Vagina (tissue), 2 donors: Measurements from ENCODE around the gene CALN1. TPM values are rescaled to one million over a fixed set of nuclear protein-coding genes. Genes with fewer than 3 reads are reported as not detected.

ENCODE experiments used
- DNase-seq, 2 donors: peaks; one replicate each; pipeline ENCODE4 v3.0.0-alpha.2; 2017; ENCODE audit errors: extremely low spot score in 2 of 2
- H3K27ac ChIP-seq: fragments of 200-600 bp; sonication (generic); one replicate; pipeline ENCODE4 v1.5.1; 2019
- H3K27me3 ChIP-seq: fragments of 200-600 bp; sonication (generic); one replicate; pipeline ENCODE4 v1.5.1; 2019
- H3K36me3 ChIP-seq, 2 donors: fragments of 200-600 bp; sonication (generic); one replicate each; pipeline ENCODE4 v1.5.1; 2017 to 2019
- H3K4me1 ChIP-seq: fragments of 200-600 bp; sonication (generic); one replicate; pipeline ENCODE4 v1.5.1; 2019
- H3K4me3 ChIP-seq, 2 donors: fragments of 200-600 bp; sonication (generic); 1 replicate in 1 of 2; 2 replicates in 1 of 2; pipeline ENCODE4 v1.5.1; 2016 to 2019
- H3K9me3 ChIP-seq: fragments of 200-600 bp; sonication (generic); one replicate; pipeline ENCODE4 v1.5.1; 2019
- POLR2A ChIP-seq, 2 donors: fragments of 450-650 bp; IDR thresholded peaks; one replicate each; pipeline ENCODE4 v1.6.1; 2017; ENCODE audit warnings: antibody characterized with exemption in 2 of 2, mild to moderate bottlenecking in 2 of 2, moderate library complexity in 2 of 2
- POLR2AphosphoS5 ChIP-seq, 2 donors: sonication (generic); formaldehyde crosslinking; IDR thresholded peaks; one replicate each; pipeline ENCODE4 v1.9.0; 2017; ENCODE audit warnings: antibody characterized with exemption in 2 of 2, mild to moderate bottlenecking in 2 of 2, low read depth in 1 of 2; ENCODE audit not compliant: insufficient read depth in 1 of 2
- intact Hi-C: fragments of 100-400 bp; cut with DNase I; formaldehyde crosslinking; loops from one replicate; pipeline ENCODE4 v1.15.1; 2023
- total RNA-seq: library from RNA; depleted of rRNA; stranded (reverse); fragments of >200 nt; gene quantifications from one replicate; pipeline ENCODE4 v1.2.3, GENCODE V29; 2016
- TF ChIP-seq, protein P1 (sequence below), 3 experiments: fragments of 450-650 bp in 2 of 3; fragments of 200-600 bp in 1 of 3; sonication (generic) in 1 of 3; IDR thresholded peaks; one replicate each; pipeline ENCODE4 v1.5.1; 2017 to 2019; ENCODE audit warnings: antibody characterized with exemption in 3 of 3, mild to moderate bottlenecking in 2 of 3, moderate library complexity in 2 of 3

The CALN1 gene
- total RNA-seq, 1 donor from 2014 or later = 6.9 TPM

DNA sequence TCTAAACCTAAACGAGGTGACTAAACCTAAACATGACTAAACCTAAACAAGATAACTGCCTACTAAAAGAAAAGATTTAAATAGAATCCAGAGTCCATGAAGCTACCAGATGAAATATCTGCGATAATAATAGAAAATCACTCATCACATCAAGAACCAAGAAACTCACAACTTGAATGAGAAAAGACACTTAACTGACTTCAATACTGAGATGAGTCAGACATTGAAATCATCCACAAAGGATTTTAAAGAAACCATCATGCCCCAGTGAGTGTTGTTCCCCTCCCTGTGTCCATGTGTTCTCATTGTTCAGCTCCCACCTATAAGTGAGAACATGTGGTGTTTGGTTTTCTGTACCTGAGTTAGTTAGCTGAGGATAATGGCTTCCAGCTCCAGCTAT, 416.0 kb downstream of the CALN1 start:
- Histone ChIP-seq H3K9me3 (no peaks in the 10 kb centered on the region), H3K27me3 (no peaks in the 10 kb centered on the region), H3K27ac (no peak overlapping the region), H3K4me3 (no peak overlapping the region), H3K36me3 (no peaks in the 10 kb centered on the region), H3K4me1 (no peaks in the 10 kb centered on the region)
- intact Hi-C loops = no loop called here
- TF ChIP-seq, protein P1, sequence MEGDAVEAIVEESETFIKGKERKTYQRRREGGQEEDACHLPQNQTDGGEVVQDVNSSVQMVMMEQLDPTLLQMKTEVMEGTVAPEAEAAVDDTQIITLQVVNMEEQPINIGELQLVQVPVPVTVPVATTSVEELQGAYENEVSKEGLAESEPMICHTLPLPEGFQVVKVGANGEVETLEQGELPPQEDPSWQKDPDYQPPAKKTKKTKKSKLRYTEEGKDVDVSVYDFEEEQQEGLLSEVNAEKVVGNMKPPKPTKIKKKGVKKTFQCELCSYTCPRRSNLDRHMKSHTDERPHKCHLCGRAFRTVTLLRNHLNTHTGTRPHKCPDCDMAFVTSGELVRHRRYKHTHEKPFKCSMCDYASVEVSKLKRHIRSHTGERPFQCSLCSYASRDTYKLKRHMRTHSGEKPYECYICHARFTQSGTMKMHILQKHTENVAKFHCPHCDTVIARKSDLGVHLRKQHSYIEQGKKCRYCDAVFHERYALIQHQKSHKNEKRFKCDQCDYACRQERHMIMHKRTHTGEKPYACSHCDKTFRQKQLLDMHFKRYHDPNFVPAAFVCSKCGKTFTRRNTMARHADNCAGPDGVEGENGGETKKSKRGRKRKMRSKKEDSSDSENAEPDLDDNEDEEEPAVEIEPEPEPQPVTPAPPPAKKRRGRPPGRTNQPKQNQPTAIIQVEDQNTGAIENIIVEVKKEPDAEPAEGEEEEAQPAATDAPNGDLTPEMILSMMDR (IDR thresholded peaks at IDR 0.05) = no peak
- TF ChIP-seq POLR2AphosphoS5 (IDR thresholded peaks at IDR 0.05; ENCODE audit: insufficient read depth in 1 of 2, low read depth in 1 of 2) = no peak
- TF ChIP-seq POLR2A (IDR thresholded peaks at IDR 0.05) = no peak
- peak in 1 of 2 donors; percentile 9 for DNase-seq

DNA sequence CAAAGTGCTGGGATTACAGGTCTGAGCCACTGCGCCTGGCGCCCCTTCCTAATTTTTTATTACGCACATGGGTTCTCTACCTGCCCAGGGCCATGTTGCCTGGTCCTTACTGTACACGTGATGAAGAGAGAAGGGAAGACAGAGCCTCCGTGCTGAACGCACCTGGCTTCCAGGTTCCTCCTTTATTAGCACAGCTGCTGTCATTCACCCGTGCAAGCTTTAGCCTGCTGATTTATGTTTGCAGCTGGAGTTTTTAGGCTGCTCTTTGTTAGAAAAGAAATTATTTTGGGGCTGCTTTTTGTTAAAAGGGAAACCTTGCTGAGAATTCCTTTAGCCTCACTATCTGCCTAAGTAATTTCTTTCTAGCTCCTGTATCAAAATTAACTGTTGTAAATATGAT, 417.0 kb downstream of the CALN1 start:
- Histone ChIP-seq H3K27ac (no peak overlapping the region), H3K9me3 (no peaks in the 10 kb centered on the region), H3K4me3 (no peak overlapping the region), H3K4me1 (no peaks in the 10 kb centered on the region), H3K27me3 (no peaks in the 10 kb centered on the region), H3K36me3 (no peaks in the 10 kb centered on the region)
- peak in 1 of 2 donors; percentile 18 for DNase-seq
- TF ChIP-seq POLR2A (IDR thresholded peaks at IDR 0.05) (no peak), POLR2AphosphoS5 (IDR thresholded peaks at IDR 0.05; ENCODE audit: insufficient read depth in 1 of 2, low read depth in 1 of 2) (no peak)
- TF ChIP-seq, protein P1 (IDR thresholded peaks at IDR 0.05) = no peak
- intact Hi-C loops = no loop called here

DNA sequence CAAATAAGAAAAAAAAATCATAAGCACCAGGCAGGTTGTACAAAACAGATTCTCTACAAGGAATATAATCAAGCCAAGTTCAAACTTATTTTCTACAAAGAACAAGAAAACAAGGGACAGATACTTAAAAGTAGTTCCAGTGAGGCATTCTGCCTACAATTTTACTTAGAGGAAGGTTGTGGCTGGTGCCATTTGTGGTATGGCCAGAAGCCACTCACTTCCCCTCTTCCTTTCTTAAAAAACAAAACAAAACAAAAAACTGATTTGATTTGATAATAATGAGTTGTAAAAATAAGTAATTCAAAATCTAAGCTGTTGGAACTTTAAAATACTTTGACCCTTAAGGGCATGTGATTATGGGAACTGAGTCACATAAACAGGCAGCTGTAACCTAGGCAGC, 420.6 kb downstream of the CALN1 start:
- H3K9me3 ChIP-seq = no peaks in the 10 kb centered on the region
- intact Hi-C loops = no loop called here
- no peaks in the 10 kb centered on the region for H3K36me3 ChIP-seq
- no peak overlapping the region for H3K27ac ChIP-seq
- DNase-seq = no peak
- H3K27me3 ChIP-seq = no peaks in the 10 kb centered on the region
- no peak for TF ChIP-seq POLR2A (IDR thresholded peaks at IDR 0.05)
- TF ChIP-seq, protein P1 (IDR thresholded peaks at IDR 0.05) = no peak
- TF ChIP-seq POLR2AphosphoS5 (IDR thresholded peaks at IDR 0.05; ENCODE audit: insufficient read depth in 1 of 2, low read depth in 1 of 2) = no peak
- H3K4me3 ChIP-seq = no peak overlapping the region
- no peaks in the 10 kb centered on the region for H3K4me1 ChIP-seq

DNA sequence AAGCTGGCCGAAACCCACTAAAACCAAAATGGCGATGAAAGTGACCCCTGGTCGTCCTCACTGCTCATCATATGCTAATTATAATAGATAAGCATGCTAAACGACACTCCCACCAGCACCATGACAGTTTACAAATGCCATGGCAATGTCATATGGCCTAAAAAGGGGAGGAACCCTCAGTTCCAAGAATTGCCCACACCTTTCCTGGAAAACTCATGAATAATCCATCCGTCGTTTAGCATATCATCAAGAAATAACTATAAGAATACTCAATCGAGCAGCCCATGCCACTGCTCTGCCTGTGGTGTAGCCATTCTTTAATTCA, 422.0 kb downstream of the CALN1 start:
- no peak for DNase-seq
- no peaks in the 10 kb centered on the region for H3K4me1 ChIP-seq
- no peaks in the 10 kb centered on the region for H3K36me3 ChIP-seq
- H3K27ac ChIP-seq = no peak overlapping the region
- H3K9me3 ChIP-seq = no peaks in the 10 kb centered on the region
- no peak for TF ChIP-seq POLR2A (IDR thresholded peaks at IDR 0.05)
- TF ChIP-seq, protein P1 (IDR thresholded peaks at IDR 0.05) = no peak
- no peak for TF ChIP-seq POLR2AphosphoS5 (IDR thresholded peaks at IDR 0.05; ENCODE audit: insufficient read depth in 1 of 2, low read depth in 1 of 2)
- intact Hi-C loops = no loop called here
- H3K4me3 ChIP-seq = no peak overlapping the region
- H3K27me3 ChIP-seq = no peaks in the 10 kb centered on the region

DNA sequence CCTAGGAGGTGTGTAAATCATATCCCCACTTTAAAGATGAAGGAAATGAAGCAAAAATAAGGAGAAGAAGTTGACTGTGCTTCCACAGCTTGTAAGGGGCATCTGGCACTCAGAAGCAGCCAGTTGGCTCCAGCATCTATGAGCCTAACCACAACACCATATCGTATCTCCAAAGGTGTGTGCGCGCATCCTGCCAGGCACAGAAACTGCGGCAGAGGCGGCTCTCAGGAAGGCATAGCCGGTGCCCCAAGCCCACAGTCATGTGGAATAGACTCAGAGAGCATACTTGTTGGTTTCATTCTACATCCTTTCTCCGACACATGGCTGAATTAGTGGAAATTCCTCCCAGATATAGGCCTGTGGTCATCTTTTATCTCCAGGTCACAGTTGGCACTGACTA, 423.9 kb downstream of the CALN1 start:
- Histone ChIP-seq H3K36me3 (no peaks in the 10 kb centered on the region), H3K9me3 (no peaks in the 10 kb centered on the region), H3K27me3 (no peaks in the 10 kb centered on the region), H3K4me3 (no peak overlapping the region), H3K27ac (peak overlapping the region; percentile 8), H3K4me1 (no peaks in the 10 kb centered on the region)
- intact Hi-C loops = no loop called here
- DNase-seq = no peak
- TF ChIP-seq POLR2AphosphoS5 (IDR thresholded peaks at IDR 0.05; ENCODE audit: insufficient read depth in 1 of 2, low read depth in 1 of 2) (no peak), POLR2A (IDR thresholded peaks at IDR 0.05) (no peak)
- TF ChIP-seq, protein P1 (IDR thresholded peaks at IDR 0.05) = no peak
